AG09319 (cell line): ENCODE results near the gene KCNAB1.
A peak's percentile ranks its signal among the peaks of the same experiment; 100 is the strongest.

Experiments used
- DNase-seq: peaks from one replicate; pipeline ENCODE4 v3.0.0-alpha.2; 2010; ENCODE audit warnings: low read depth; ENCODE audit errors: extremely low read depth
- CTCF ChIP-seq: IDR thresholded peaks from 2 replicates; pipeline ENCODE4 v1.5.1; 2011; ENCODE audit warnings: low read depth, mild to moderate bottlenecking, inconsistent platforms, low read length, moderate library complexity

The KCNAB1 gene

GRCh38 chr3:156530980-156531379, 410.6 kb downstream of the KCNAB1 start:
- no peak for TF ChIP-seq CTCF
- DNase-seq = no peak

- no peak for TF ChIP-seq CTCF
- DNase-seq = no peak
These were observed 412.4 kb downstream of the KCNAB1 start for GRCh38 chr3:156532730-156533129.

- no peak for TF ChIP-seq CTCF
- no peak for DNase-seq
These were observed 412.8 kb downstream of the KCNAB1 start for GRCh38 chr3:156533205-156533604.

- peak; percentile 89 for DNase-seq
- TF ChIP-seq CTCF = peak; percentile 30
These were observed 414.8 kb downstream of the KCNAB1 start for GRCh38 chr3:156535162-156535627.

GRCh38 chr3:156535798-156536197, 415.4 kb downstream of the KCNAB1 start:
- no peak for TF ChIP-seq CTCF
- DNase-seq = no peak

- no peak for TF ChIP-seq CTCF
These were observed 416.3 kb downstream of the KCNAB1 start for GRCh38 chr3:156536524-156537316.

GRCh38 chr3:156539051-156539450, 418.7 kb downstream of the KCNAB1 start:
- TF ChIP-seq CTCF = no peak
- DNase-seq = no peak

More at GRCh38 chr3:156536524-156537316, 416.3 kb downstream of the KCNAB1 start:
- DNase-seq = no peak
